ENCODE results near the gene RASSF1.

DNA sequence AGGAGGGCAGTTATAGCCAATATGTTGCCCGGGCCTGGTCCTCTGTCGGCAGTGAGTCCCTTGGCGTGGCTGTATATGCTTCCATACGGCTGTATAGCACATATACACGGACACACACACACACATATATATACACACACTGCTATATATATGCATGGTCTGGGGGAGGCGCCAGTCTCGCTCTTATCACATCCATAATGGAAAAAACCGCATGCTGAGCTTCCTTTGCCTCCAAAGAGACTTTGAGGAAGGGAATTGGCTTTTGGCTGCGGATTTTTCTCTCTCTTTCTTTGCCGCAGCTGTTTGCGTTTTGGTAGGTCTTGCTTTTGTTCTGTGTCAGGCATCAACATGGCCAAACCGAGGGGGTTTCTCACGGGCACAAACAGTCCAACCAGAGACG, 30.0 kb upstream of the RASSF1 start:
- TF ChIP-seq FOXP1 (IDR thresholded peaks at IDR 0.05) (no peak), FOXP1 (CRISPR knock-in tag; IDR thresholded peaks at IDR 0.05) (no peak), MTERF4 (CRISPR knock-in tag; IDR thresholded peaks at IDR 0.05) (no peak), ZNF710 (CRISPR knock-in tag; IDR thresholded peaks at IDR 0.05; ENCODE audit: borderline replicate concordance) (no peak)
